Measurements from ENCODE around the gene SYK.

Gene SYK

DNA sequence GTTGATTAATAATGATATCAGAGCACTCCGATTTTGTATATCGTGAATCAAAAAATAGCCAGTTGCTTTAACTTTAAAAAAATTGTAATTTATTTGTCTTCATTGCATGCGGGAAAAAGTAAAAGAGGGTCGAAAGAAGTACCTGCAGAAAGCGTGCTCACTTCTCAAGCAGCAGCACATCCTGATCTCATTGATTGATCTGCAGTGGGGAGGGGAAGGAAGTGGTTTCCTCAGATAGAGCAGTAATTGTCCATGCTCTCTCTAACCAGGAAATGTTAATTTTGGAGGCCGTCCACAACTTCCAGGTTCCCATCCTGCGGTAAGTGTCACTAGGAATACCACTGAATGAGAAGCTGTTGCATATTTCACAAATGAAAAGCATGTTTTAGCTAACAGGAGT, 63.2 kb downstream of the SYK start:
- no peak overlapping the region for H3K4me3 ChIP-seq (ENCODE audit: low read depth, low read length)
- H3K4me1 ChIP-seq (ENCODE audit: control insufficient read depth, insufficient read depth, low read length), result 0 out of 2 replicates have a peak, but pooled peaks cover under 1% of the 10 kb centered on the region
- H3K27me3 ChIP-seq (ENCODE audit: control insufficient read depth, insufficient read depth, low read length), result no peaks in the 10 kb centered on the region
- no peaks in the 10 kb centered on the region for H3K36me3 ChIP-seq (ENCODE audit: control insufficient read depth, insufficient read depth, low read length)
- H3K9me3 ChIP-seq (ENCODE audit: control insufficient read depth, insufficient read depth, low read length), result no peaks in the 10 kb centered on the region
- no peak overlapping the region for H3K9ac ChIP-seq (ENCODE audit: low read depth, low read length)
- H3K27ac ChIP-seq (ENCODE audit: low read depth, low read length), result no peak overlapping the region

DNA sequence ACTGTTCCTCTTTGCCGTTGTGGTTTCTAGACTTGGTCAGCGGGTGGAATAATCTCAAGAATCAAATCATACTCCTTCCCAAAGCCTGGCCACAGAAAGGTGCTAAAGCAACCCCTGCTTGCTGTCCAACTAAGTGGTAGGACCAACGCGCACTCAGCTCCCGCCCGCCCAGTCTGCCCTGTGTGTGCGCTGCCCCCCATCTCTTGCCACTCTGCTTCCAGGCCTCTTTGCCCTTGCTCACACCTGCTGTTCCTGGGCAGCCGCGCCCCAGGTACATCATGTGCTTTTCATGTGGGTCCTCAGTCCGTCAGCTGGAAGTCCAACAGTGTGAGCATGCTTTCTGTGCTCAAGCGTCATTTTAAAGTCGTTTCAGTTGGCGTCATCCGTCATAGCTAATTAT, 65.5 kb downstream of the SYK start:
- peaks cover 10% of the 10 kb centered on the region; the same call in 1 of the 2 replicates for H3K4me1 ChIP-seq (ENCODE audit: control insufficient read depth, insufficient read depth, low read length)
- no peaks in the 10 kb centered on the region for H3K27me3 ChIP-seq (ENCODE audit: control insufficient read depth, insufficient read depth, low read length)
- H3K9ac ChIP-seq (ENCODE audit: low read depth, low read length), result no peak overlapping the region
- H3K27ac ChIP-seq (ENCODE audit: low read depth, low read length), result no peak overlapping the region
- no peaks in the 10 kb centered on the region for H3K9me3 ChIP-seq (ENCODE audit: control insufficient read depth, insufficient read depth, low read length)
- H3K36me3 ChIP-seq (ENCODE audit: control insufficient read depth, insufficient read depth, low read length), result no peaks in the 10 kb centered on the region
- H3K4me3 ChIP-seq (ENCODE audit: low read depth, low read length), result no peak overlapping the region

DNA sequence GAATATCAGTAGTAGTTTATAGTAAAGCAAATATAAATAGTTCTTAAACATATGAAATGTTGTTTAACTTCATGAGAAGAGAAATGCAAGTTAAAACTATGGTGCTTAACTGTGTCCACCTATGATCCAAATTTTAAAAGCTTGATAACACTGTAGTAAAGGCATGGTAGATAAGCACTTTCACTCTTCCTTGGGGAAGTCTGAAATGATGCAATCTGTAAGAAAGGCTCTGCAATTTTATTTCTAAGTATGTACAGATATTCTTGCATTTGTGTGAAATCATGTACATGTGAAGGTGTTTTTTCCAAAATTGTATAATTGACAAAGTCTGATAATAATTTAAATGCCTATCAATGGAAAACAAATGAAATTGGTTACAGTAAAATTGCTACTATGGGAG, 66.9 kb downstream of the SYK start:
- H3K36me3 ChIP-seq (ENCODE audit: control insufficient read depth, insufficient read depth, low read length), result no peaks in the 10 kb centered on the region
- H3K9ac ChIP-seq (ENCODE audit: low read depth, low read length), result no peak overlapping the region
- H3K27me3 ChIP-seq (ENCODE audit: control insufficient read depth, insufficient read depth, low read length), result no peaks in the 10 kb centered on the region
- H3K27ac ChIP-seq (ENCODE audit: low read depth, low read length), result no peak overlapping the region
- no peaks in the 10 kb centered on the region for H3K9me3 ChIP-seq (ENCODE audit: control insufficient read depth, insufficient read depth, low read length)
- H3K4me3 ChIP-seq (ENCODE audit: low read depth, low read length), result no peak overlapping the region
- H3K4me1 ChIP-seq (ENCODE audit: control insufficient read depth, insufficient read depth, low read length), result peaks cover 10% of the 10 kb centered on the region; the same call in 1 of the 2 replicates

DNA sequence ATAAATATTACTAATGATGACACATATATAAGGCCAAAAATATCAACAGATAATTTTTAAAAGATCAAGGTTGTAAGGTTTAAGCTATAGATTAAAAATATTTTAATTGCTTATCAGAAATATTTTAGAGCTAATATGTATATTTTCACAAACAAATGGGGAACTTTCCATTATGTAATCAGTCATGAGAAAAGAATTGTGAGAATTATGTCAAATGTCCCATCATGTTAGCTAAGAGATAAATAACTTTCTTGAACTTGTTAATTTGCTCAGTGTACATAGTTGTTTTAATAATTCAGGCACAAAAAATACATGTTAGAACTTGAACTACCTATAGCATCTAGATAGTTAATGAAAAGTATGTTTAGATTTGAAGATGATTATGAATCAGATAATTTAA, 67.7 kb downstream of the SYK start:
- Histone ChIP-seq H3K9me3 (ENCODE audit: control insufficient read depth, insufficient read depth, low read length) (no peaks in the 10 kb centered on the region), H3K9ac (ENCODE audit: low read depth, low read length) (no peak overlapping the region), H3K36me3 (ENCODE audit: control insufficient read depth, insufficient read depth, low read length) (no peaks in the 10 kb centered on the region), H3K27me3 (ENCODE audit: control insufficient read depth, insufficient read depth, low read length) (no peaks in the 10 kb centered on the region), H3K27ac (ENCODE audit: low read depth, low read length) (no peak overlapping the region), H3K4me1 (ENCODE audit: control insufficient read depth, insufficient read depth, low read length) (peaks cover 10% of the 10 kb centered on the region; the same call in 1 of the 2 replicates), H3K4me3 (ENCODE audit: low read depth, low read length) (no peak overlapping the region)

DNA sequence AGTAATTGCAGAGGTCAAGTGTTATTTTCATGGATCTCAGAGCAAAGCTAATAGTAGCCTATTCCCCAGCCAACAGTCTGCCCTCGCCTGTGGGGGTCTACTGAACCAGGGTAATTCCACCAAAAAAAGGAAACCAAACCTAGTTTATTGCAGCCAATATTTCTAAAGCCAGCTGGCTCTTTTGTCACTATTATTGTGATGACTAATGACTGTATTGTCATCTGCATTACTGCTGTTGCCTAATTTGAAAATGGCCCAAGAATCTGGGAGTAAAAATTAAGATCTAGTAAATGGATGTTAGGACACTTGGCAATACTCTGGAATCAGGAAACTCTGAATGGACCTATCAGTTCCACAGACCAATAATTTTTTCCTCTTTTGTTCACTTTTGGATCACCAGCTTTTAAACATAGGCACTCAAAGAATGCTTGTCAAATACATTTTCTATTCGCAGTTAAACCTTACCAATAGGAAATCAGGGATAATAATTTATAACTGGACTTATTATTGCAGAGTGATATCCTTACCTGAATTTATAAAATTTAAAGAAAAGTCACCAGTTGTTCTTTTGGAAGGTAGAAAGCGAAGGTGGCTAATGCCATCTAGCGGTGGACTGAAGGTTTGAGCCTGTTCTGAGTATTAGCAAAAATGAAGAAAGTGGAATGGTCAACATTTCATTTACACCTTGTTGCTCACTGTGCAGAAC, 69.2 kb downstream of the SYK start:
- H3K27me3 ChIP-seq (ENCODE audit: control insufficient read depth, insufficient read depth, low read length), result no peaks in the 10 kb centered on the region
- H3K4me1 ChIP-seq (ENCODE audit: control insufficient read depth, insufficient read depth, low read length), result peaks cover 10% of the 10 kb centered on the region; the same call in 1 of the 2 replicates
- no peak overlapping the region for H3K9ac ChIP-seq (ENCODE audit: low read depth, low read length)
- H3K9me3 ChIP-seq (ENCODE audit: control insufficient read depth, insufficient read depth, low read length), result no peaks in the 10 kb centered on the region
- no peaks in the 10 kb centered on the region for H3K36me3 ChIP-seq (ENCODE audit: control insufficient read depth, insufficient read depth, low read length)
- no peak overlapping the region for H3K27ac ChIP-seq (ENCODE audit: low read depth, low read length)
- H3K4me3 ChIP-seq (ENCODE audit: low read depth, low read length), result no peak overlapping the region

DNA sequence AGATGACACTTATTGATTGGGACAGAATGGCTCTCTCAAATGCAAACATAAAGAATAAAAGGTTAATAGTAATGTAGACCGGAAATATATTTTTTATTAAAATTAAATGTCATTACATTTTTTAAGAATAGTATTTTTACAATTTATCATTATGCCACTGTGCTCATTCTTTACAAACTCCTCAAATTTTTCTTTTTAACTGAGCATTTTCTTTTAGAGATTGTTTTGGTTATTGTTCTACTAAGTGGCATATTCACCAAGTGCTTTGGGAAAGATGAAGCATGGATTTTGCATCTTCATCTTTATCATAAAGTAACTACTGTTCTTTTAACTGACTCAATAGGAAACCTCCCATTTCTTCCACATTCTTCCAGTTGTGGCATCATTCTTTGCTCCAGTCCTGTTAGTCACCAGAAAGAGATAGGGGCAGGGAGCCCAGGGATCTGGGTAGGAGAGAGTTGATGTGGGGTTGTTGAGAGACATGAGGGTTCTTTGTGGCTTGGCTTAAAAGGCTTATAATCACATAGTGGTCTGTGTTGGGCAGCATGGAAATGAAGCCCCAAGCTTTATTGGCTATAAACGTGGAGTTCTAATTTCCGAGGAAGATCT, 69.8 kb downstream of the SYK start:
- Histone ChIP-seq H3K4me3 (ENCODE audit: low read depth, low read length) (no peak overlapping the region), H3K9ac (ENCODE audit: low read depth, low read length) (no peak overlapping the region), H3K4me1 (ENCODE audit: control insufficient read depth, insufficient read depth, low read length) (peaks cover 10% of the 10 kb centered on the region; the same call in 1 of the 2 replicates), H3K9me3 (ENCODE audit: control insufficient read depth, insufficient read depth, low read length) (no peaks in the 10 kb centered on the region), H3K27me3 (ENCODE audit: control insufficient read depth, insufficient read depth, low read length) (no peaks in the 10 kb centered on the region), H3K27ac (ENCODE audit: low read depth, low read length) (no peak overlapping the region), H3K36me3 (ENCODE audit: control insufficient read depth, insufficient read depth, low read length) (no peaks in the 10 kb centered on the region)

DNA sequence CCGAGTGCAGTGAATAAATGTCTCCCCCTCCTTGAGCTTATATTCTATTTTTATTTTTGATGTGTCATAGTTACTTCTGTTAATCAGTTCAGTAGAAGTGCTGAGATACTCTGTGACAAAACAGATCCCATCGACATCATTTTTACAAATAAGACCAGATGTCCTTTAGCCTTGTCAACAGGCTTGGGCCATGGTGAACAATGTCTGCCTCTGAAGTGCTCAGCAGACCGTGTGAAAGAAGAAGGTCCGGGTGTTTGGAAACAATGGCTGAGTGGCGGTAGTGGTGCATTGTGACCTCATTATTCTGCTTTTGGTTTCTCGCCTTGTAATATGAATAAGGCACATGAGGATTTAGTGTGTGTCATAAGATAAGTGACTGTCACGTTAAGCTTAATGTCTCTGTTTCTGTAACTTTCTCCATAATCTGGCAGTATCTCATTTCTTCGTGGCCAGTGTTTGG, 71.2 kb downstream of the SYK start:
- Histone ChIP-seq H3K27me3 (ENCODE audit: control insufficient read depth, insufficient read depth, low read length) (no peaks in the 10 kb centered on the region), H3K4me1 (ENCODE audit: control insufficient read depth, insufficient read depth, low read length) (peaks cover 10% of the 10 kb centered on the region; the same call in 1 of the 2 replicates), H3K36me3 (ENCODE audit: control insufficient read depth, insufficient read depth, low read length) (no peaks in the 10 kb centered on the region), H3K9me3 (ENCODE audit: control insufficient read depth, insufficient read depth, low read length) (no peaks in the 10 kb centered on the region), H3K27ac (ENCODE audit: low read depth, low read length) (no peak overlapping the region), H3K4me3 (ENCODE audit: low read depth, low read length) (no peak overlapping the region), H3K9ac (ENCODE audit: low read depth, low read length) (no peak overlapping the region)

DNA sequence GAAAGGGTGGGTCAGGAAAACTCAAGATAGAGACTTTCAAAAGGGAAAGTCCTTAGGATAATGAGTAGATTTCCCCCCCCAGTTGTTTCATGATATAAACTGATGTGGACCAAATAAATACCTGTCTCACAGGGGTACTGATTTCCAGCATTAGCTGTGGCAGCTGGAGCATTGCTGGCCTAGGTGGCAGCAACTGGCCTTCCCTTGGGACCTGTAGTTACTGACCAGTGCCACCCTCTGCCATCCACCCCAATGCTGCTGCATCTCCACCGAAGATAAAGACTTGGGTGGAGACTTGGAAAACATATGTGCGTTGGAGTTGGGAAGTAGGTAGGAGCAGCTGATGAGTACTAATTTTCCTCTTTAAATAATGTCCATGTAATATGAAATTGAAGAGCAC, 71.8 kb downstream of the SYK start:
- H3K4me1 ChIP-seq (ENCODE audit: control insufficient read depth, insufficient read depth, low read length), result peaks cover 10% of the 10 kb centered on the region; the same call in 1 of the 2 replicates
- H3K27me3 ChIP-seq (ENCODE audit: control insufficient read depth, insufficient read depth, low read length), result no peaks in the 10 kb centered on the region
- H3K36me3 ChIP-seq (ENCODE audit: control insufficient read depth, insufficient read depth, low read length), result no peaks in the 10 kb centered on the region
- H3K4me3 ChIP-seq (ENCODE audit: low read depth, low read length), result no peak overlapping the region
- H3K27ac ChIP-seq (ENCODE audit: low read depth, low read length), result no peak overlapping the region
- H3K9ac ChIP-seq (ENCODE audit: low read depth, low read length), result no peak overlapping the region
- no peaks in the 10 kb centered on the region for H3K9me3 ChIP-seq (ENCODE audit: control insufficient read depth, insufficient read depth, low read length)

DNA sequence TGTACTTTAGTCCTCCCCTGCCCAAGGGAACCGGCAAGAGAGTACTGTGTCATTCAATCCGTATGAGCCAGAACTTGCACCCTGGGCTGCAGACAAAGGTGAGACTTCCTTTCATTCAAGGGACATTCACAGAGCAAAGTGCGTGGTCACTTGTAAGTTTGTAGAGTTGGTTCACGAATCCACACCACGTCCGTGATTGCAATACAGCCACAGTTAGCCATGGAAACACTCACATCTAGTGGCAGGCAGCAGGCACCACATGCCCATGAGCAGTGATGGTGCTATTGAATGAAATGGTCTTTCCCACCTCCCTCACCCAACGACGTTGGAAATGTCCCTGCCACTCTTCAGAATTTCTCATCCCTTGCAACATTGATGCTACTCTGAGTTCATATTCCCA, 72.6 kb downstream of the SYK start:
- peaks cover 10% of the 10 kb centered on the region; the same call in 1 of the 2 replicates for H3K4me1 ChIP-seq (ENCODE audit: control insufficient read depth, insufficient read depth, low read length)
- H3K9ac ChIP-seq (ENCODE audit: low read depth, low read length), result no peak overlapping the region
- H3K4me3 ChIP-seq (ENCODE audit: low read depth, low read length), result no peak overlapping the region
- H3K27ac ChIP-seq (ENCODE audit: low read depth, low read length), result no peak overlapping the region
- no peaks in the 10 kb centered on the region for H3K36me3 ChIP-seq (ENCODE audit: control insufficient read depth, insufficient read depth, low read length)
- H3K9me3 ChIP-seq (ENCODE audit: control insufficient read depth, insufficient read depth, low read length), result no peaks in the 10 kb centered on the region
- no peaks in the 10 kb centered on the region for H3K27me3 ChIP-seq (ENCODE audit: control insufficient read depth, insufficient read depth, low read length)

DNA sequence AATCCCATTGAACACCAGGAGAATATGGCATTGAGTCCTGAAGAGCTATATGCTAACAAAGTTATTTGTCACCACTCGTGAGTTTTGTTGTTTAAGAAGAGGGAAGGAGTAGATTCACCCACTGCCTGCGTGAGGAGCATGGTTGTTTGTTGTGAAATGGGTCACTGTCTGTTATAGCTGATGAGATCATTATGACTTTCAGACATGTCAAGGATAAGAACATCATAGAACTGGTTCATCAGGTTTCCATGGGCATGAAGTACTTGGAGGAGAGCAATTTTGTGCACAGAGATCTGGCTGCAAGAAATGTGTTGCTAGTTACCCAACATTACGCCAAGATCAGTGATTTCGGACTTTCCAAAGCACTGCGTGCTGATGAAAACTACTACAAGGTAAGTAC, 76.9 kb downstream of the SYK start:
- no peaks in the 10 kb centered on the region for H3K36me3 ChIP-seq (ENCODE audit: control insufficient read depth, insufficient read depth, low read length)

DNA sequence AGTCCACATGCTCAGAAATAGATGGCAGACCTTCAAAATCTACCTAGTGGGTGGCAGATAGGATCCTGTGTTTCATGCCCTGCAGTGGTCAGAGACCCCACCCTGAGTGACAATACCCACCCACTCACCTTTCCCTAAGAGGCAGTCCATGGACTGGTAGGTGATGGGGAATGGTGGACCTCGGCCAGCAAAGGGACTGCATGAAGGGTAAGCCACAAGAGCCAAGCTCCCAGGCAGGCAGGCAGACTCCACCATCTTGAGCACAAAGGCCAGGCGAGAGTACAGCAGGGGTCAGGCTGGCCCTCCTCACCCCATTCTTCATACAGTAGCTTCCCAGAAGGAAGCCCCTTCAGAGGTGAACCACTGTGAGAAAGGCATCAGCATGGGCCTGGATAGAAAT, 78.4 kb downstream of the SYK start:
- H3K4me1 ChIP-seq (ENCODE audit: control insufficient read depth, insufficient read depth, low read length), result no peaks in the 10 kb centered on the region
- no peaks in the 10 kb centered on the region for H3K36me3 ChIP-seq (ENCODE audit: control insufficient read depth, insufficient read depth, low read length)
- no peak overlapping the region for H3K27ac ChIP-seq (ENCODE audit: low read depth, low read length)
- H3K9me3 ChIP-seq (ENCODE audit: control insufficient read depth, insufficient read depth, low read length), result peaks cover 2% of the 10 kb centered on the region; the same call in 1 of the 2 replicates
- H3K9ac ChIP-seq (ENCODE audit: low read depth, low read length), result no peak overlapping the region
- H3K27me3 ChIP-seq (ENCODE audit: control insufficient read depth, insufficient read depth, low read length), result no peaks in the 10 kb centered on the region
- no peak overlapping the region for H3K4me3 ChIP-seq (ENCODE audit: low read depth, low read length)

More for the DNA sequence above, 76.9 kb downstream of the SYK start:
- Histone ChIP-seq H3K9ac (ENCODE audit: low read depth, low read length) (no peak overlapping the region), H3K4me1 (ENCODE audit: control insufficient read depth, insufficient read depth, low read length) (no peaks in the 10 kb centered on the region), H3K4me3 (ENCODE audit: low read depth, low read length) (no peak overlapping the region), H3K27me3 (ENCODE audit: control insufficient read depth, insufficient read depth, low read length) (no peaks in the 10 kb centered on the region), H3K27ac (ENCODE audit: low read depth, low read length) (no peak overlapping the region), H3K9me3 (ENCODE audit: control insufficient read depth, insufficient read depth, low read length) (no peaks in the 10 kb centered on the region; the same call in 1 of the 2 replicates)
